Measurements from ENCODE around the gene LYZL1.

GRCh38 chr10:29304995-29305335 lies 16.1 kb downstream of the LYZL1 start:
- TF ChIP-seq TAF1 (IDR thresholded peaks at IDR 0.05; ENCODE audit: borderline replicate concordance, insufficient read depth, low read length) (no peak), SIN3A (IDR thresholded peaks at IDR 0.05; ENCODE audit: borderline replicate concordance, insufficient read depth, low read length) (no peak), REST (IDR thresholded peaks at IDR 0.05; ENCODE audit: insufficient read depth in 1 of 2, low read depth in 2 of 2, low read length in 2 of 2) (no peak), POLR2AphosphoS5 (IDR thresholded peaks at IDR 0.05; ENCODE audit: low read depth, low read length) (no peak), FOXP2 (optimal IDR thresholded peaks at IDR 0.05; ENCODE audit: borderline replicate concordance, extremely low read depth, extremely low read length, insufficient read depth) (no peak)

Measured in PFSK-1 (cell line).